T-helper 2 cell treated with Interferon-gamma antibody and Interleukin-4, amounts not matched to agents 5 μg/mL and 100 μg/mL, for 36 hours (primary cell): ENCODE results near the gene PSMB7.

Source experiments
- DNase-seq: peaks from one replicate; pipeline ENCODE4 v3.0.0; 2021; ENCODE audit warnings: low spot score
- H3K27ac Mint-ChIP-seq: one replicate; pipeline ENCODE4 v1.8.0; 2021; ENCODE audit warnings: mild to moderate bottlenecking, mixed read lengths
- H3K27me3 Mint-ChIP-seq: one replicate; pipeline ENCODE4 v1.8.0; 2021; ENCODE audit warnings: low read depth, mixed read lengths
- H3K36me3 Mint-ChIP-seq: one replicate; pipeline ENCODE4 v1.8.0; 2021; ENCODE audit warnings: low read depth, mixed read lengths
- H3K4me1 Mint-ChIP-seq: one replicate; pipeline ENCODE4 v1.8.0; 2021; ENCODE audit warnings: low read depth, mixed read lengths
- H3K4me3 Mint-ChIP-seq: one replicate; pipeline ENCODE4 v1.8.0; 2022; ENCODE audit warnings: mild to moderate bottlenecking, moderate library complexity, mixed read lengths
- H3K9me3 Mint-ChIP-seq: one replicate; pipeline ENCODE4 v1.8.0; 2021; ENCODE audit warnings: mixed read lengths

The PSMB7 gene

DNA sequence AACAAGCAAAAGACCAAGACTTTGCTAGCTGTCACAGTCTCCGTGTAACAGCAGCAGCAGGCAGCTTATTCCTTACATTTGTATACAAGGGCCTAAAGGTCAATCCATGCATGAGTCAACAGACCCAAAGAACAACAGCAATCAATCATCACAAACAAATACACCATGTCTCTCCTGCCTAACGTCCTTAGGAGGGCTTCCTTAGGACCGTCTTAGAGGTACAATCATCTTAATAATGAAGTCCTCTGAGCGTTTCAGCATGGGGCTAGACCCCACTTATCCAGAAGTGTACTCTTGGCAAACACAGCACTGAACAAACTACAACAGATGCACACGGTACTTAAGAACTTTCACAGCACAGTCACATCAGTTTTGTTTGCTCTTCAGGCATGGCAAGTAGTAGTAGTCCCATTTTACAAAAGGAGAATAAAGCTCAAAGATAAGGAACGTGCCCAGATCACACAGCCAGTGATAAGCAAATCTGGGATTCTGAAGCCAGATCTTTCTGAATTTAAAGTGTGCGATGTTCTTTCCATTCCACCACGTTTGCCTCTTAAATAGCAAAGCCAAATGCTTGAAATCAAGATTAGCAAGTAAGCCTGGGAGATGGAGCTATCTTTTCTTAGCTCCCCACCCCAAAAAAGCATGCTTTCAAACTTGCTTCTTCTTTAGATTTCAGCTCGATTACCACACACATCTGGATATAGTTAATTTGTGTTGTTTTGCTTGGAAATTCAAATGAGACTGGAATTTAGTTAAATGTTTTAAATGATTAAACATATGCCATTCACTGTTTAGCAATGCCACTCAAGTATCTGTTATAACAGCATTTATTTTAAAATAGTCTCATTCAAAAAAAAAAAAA, 24.2 kb downstream of the PSMB7 start:
- Mint-ChIP-seq H3K4me1 (peaks cover 17% of the 10 kb centered on the region), H3K4me3 (no peak overlapping the region), H3K9me3 (no peaks in the 10 kb centered on the region), H3K27ac (no peak overlapping the region), H3K36me3 (no peaks in the 10 kb centered on the region), H3K27me3 (no peaks in the 10 kb centered on the region)
- DNase-seq = no peak

DNA sequence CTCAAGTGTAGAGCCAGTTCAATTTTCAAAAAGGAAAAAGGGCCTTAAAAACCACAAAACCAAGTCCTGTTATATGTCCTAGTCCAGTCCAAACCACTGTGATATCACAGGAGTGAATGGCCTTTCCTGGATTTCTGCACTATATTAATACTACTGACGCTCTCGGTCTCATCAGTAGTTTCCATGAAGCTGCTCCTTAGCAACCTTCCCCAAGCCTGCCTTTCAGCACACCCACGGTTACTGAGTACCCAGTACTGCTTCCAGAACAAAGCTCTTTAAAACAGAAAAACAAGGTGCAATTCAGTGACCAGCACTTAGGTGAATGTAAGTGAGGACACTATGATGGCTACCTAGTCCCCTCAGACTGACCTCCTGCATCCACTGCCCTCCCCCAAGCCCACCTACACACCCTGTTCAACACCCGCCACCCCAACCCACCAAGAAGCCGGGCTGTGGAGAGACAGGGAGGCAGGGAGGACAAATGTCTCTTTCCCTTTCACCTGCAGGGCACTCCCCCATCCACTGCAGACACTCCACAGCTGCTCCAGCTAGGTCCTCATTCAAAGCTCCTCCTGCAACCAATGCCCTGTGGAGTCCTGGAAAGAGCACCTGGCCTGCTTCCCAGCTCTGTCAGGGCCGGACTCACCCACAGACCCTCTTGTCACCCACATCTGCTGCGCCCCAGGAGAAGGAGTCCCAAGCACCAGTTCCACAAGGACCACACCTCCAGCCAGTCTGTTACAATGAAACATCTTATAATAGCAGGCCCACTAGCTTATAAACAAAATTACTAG, 25.9 kb downstream of the PSMB7 start:
- Mint-ChIP-seq H3K27ac (no peak overlapping the region), H3K9me3 (no peaks in the 10 kb centered on the region), H3K36me3 (no peaks in the 10 kb centered on the region), H3K4me3 (no peak overlapping the region), H3K4me1 (peaks cover 12% of the 10 kb centered on the region), H3K27me3 (no peaks in the 10 kb centered on the region)
- DNase-seq = no peak

GRCh38 chr9:124388275-124389048, 26.8 kb downstream of the PSMB7 start:
- no peak overlapping the region for H3K4me3 Mint-ChIP-seq
- H3K27ac Mint-ChIP-seq = no peak overlapping the region
- no peaks in the 10 kb centered on the region for H3K9me3 Mint-ChIP-seq
- H3K4me1 Mint-ChIP-seq = peaks cover 8% of the 10 kb centered on the region
- H3K27me3 Mint-ChIP-seq = no peaks in the 10 kb centered on the region
- no peak for DNase-seq
- peaks cover 4% of the 10 kb centered on the region for H3K36me3 Mint-ChIP-seq

DNA sequence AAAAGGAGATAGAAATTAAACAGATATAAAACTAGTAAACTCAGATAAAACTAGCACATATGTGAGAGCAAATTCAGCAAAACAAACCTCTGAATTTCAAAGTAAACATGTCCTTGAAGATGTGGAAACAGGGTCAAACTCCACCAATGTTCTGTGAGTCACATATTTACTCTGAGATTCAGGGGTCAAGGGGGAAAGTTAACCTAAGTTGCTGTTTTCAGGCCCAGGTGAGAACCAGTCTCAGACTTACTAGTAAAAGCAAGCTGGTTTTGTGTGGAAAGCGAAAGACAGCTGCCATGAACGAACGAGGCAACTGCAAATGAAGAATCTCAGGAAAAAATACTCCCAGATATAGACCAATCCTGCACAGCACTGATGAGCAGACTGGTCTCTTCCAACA, 29.0 kb downstream of the PSMB7 start:
- Mint-ChIP-seq H3K4me3 (no peak overlapping the region), H3K27me3 (no peaks in the 10 kb centered on the region), H3K4me1 (peaks cover 8% of the 10 kb centered on the region), H3K9me3 (no peaks in the 10 kb centered on the region), H3K36me3 (peaks cover 9% of the 10 kb centered on the region), H3K27ac (no peak overlapping the region)
- DNase-seq = no peak

DNA sequence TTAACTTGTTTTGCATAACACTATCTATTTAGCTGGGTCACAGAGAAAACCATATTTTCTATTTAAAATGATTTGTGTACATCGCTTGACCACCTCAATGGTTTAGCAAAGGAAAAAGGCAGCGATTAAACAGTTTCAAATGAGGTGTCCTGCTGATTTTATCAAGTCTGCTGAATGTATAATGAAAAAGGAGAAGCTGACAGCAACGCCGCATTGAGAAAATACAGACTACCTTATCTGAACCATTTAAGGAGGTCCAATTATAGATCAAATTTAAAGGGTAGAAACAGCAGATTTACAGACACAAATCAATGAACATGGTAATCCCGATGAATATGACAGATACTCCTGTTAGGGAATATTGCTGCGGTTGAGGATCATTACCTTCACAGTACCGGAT, 29.6 kb downstream of the PSMB7 start:
- Mint-ChIP-seq H3K36me3 (peaks cover 9% of the 10 kb centered on the region), H3K4me1 (peaks cover 6% of the 10 kb centered on the region), H3K27me3 (no peaks in the 10 kb centered on the region), H3K9me3 (no peaks in the 10 kb centered on the region), H3K4me3 (no peak overlapping the region), H3K27ac (no peak overlapping the region)
- no peak for DNase-seq

DNA sequence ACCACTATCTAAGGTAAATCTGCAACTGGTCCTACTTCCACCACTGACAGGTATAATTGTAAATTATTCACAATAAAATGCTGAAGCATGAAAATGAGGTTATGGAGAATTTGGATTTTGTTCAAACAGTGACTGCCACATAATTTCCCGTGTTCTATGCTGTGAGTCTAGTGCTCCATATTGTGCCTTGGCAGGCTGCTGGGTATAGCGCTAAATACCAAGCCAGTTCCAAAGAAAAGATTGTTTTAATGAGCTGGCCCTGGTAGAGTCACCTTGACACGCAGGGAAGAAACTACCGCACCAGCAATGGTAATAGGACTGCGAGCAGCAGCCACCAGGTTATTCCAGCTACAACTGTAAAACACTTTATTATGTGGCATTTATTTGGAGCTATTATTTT, 30.4 kb downstream of the PSMB7 start:
- no peak for DNase-seq

DNA sequence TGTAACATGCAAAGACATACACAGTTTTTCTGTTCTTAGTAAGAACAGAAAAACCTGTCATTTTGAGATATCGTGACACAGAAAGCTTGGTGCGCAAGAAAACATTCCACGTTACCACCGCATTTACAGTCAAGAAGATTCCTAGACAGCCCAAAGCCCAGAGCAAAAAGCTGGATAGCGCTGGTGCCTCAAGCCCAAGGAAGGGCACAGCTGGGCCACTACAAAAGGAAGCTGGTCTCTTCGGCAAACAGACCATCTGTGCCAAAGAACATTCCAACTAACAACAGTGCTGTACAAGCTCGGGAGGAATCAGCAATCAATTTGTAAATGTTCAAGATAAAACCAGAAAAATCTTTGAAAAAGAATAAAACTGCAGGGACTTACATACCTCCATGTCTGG, 31.0 kb downstream of the PSMB7 start:
- Mint-ChIP-seq H3K9me3 (no peaks in the 10 kb centered on the region), H3K27ac (no peak overlapping the region), H3K27me3 (no peaks in the 10 kb centered on the region), H3K36me3 (peaks cover 9% of the 10 kb centered on the region), H3K4me1 (peaks cover 4% of the 10 kb centered on the region), H3K4me3 (no peak overlapping the region)
- no peak for DNase-seq

More for the DNA sequence above, 30.4 kb downstream of the PSMB7 start:
- Mint-ChIP-seq H3K27me3 (no peaks in the 10 kb centered on the region), H3K27ac (no peak overlapping the region), H3K36me3 (peaks cover 9% of the 10 kb centered on the region), H3K4me3 (no peak overlapping the region), H3K9me3 (no peaks in the 10 kb centered on the region), H3K4me1 (peaks cover 6% of the 10 kb centered on the region)

- H3K9me3 Mint-ChIP-seq = no peaks in the 10 kb centered on the region
- DNase-seq = no peak
- H3K27me3 Mint-ChIP-seq = no peaks in the 10 kb centered on the region
Measured at GRCh38 chr9:124381170-124381945, 33.9 kb downstream of the PSMB7 start.

GRCh38 chr9:124377551-124378406, 37.5 kb downstream of the PSMB7 start:
- Mint-ChIP-seq H3K4me3 (no peak overlapping the region), H3K36me3 (peaks cover 13% of the 10 kb centered on the region), H3K27me3 (no peaks in the 10 kb centered on the region), H3K9me3 (peaks cover 5% of the 10 kb centered on the region), H3K27ac (no peak overlapping the region), H3K4me1 (no peaks in the 10 kb centered on the region)
- DNase-seq = no peak

More at GRCh38 chr9:124381170-124381945, 33.9 kb downstream of the PSMB7 start:
- H3K4me1 Mint-ChIP-seq = no peaks in the 10 kb centered on the region
- peaks cover 10% of the 10 kb centered on the region for H3K36me3 Mint-ChIP-seq
- H3K27ac Mint-ChIP-seq = no peak overlapping the region
- no peak overlapping the region for H3K4me3 Mint-ChIP-seq

DNA sequence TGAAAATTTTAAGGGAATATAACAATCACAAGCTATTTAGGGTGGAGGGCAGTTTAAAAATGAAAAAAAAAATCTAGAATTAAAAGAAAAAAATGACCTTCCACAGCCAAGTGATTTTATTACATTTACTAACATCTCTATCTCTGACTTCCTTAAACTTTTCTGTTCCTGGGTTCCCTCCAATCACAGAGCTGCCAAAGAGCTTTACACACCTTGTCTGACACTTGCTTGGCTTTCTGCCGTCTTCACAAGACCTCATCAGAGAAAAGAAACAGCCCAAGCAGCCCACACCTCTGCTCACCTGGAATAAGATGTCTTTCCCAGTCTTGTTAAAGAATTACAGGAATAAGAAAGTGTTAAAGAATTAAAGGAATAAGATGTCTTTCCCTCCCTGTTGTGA, 38.9 kb downstream of the PSMB7 start:
- Mint-ChIP-seq H3K36me3 (peaks cover 13% of the 10 kb centered on the region), H3K9me3 (peaks cover 5% of the 10 kb centered on the region), H3K4me3 (no peak overlapping the region), H3K27me3 (no peaks in the 10 kb centered on the region), H3K27ac (no peak overlapping the region), H3K4me1 (no peaks in the 10 kb centered on the region)
- DNase-seq = no peak

DNA sequence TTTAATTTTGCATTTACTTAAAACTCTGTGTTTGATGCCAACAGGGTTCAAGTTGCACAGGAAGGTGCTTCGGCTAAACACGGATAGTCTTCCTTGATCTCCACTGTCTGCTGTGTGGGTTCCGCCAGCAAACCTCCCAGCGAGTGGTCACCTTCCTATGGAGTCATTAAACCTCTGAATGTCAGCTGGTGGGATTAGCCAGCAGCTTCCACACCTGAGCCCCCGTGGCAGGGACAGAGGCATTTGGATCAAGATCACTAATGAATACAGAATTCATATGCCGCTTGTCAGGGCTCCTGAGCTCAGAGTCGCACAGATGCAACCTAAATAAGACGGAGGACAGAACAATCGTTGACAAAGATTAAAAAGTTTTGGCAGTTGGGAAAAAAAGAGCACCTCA, 39.5 kb downstream of the PSMB7 start:
- H3K4me3 Mint-ChIP-seq = no peak overlapping the region
- no peak overlapping the region for H3K27ac Mint-ChIP-seq
- H3K4me1 Mint-ChIP-seq = no peaks in the 10 kb centered on the region
- H3K9me3 Mint-ChIP-seq = peaks cover 5% of the 10 kb centered on the region
- H3K36me3 Mint-ChIP-seq = peaks cover 13% of the 10 kb centered on the region
- no peaks in the 10 kb centered on the region for H3K27me3 Mint-ChIP-seq
- no peak for DNase-seq

DNA sequence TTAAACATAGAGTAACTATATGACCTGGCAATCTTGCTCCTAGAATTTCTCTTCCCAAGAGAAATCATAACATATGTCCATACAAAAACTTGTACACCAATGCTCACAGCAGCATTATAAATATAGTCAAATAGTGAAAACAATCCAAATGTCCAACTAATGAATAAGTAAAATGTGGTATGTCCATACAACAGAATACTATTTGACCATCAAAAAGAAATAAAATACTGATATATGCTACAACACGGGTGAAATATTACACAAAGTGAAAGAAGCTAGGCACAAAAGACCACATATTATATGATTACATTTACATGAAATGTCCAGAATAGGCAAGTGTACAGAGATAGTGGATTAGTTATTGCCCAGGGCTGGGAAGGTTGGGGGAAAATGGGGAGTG, 41.4 kb downstream of the PSMB7 start:
- Mint-ChIP-seq H3K27me3 (no peaks in the 10 kb centered on the region), H3K9me3 (peaks cover 5% of the 10 kb centered on the region), H3K27ac (no peak overlapping the region), H3K36me3 (peaks cover 13% of the 10 kb centered on the region), H3K4me3 (no peak overlapping the region), H3K4me1 (peaks cover under 1% of the 10 kb centered on the region)
- DNase-seq = no peak
